Panc1 (cell line): ENCODE measurements around the gene DLGAP5. TPM values are rescaled to one million over a fixed set of nuclear protein-coding genes. Genes with fewer than 3 reads are reported as not detected.

ENCODE experiments used
- ATAC-seq: fragments of 200-7000 bp; cut with Tn5 transposase; 2 replicates; pipeline ENCODE4 v1.9.1; 2020; ENCODE audit warnings: mild to moderate bottlenecking, moderate library complexity
- BruUV-seq: library from RNA; stranded (reverse); fragments of 400-500 nt; replicated peaks from 2 replicates; lab custom pipeline; 2021; lab: Mats Ljungman, UMichigan
- CTCF ChIA-PET: fragments of 300-600 bp; sonication (Branson Sonifier 250); formaldehyde crosslinking; loops from one replicate; lab custom pipeline; 2022; ENCODE audit warnings: antibody characterized with exemption; lab: Charles Lee
- POLR2A ChIA-PET: fragments of 300-600 bp; sonication (Branson Sonifier 250); formaldehyde crosslinking; loops from one replicate; lab custom pipeline; 2022; ENCODE audit warnings: antibody characterized with exemption; lab: Charles Lee
- DNase-seq: peaks from one replicate; pipeline ENCODE4 v3.0.0-alpha.2; 2010; ENCODE audit warnings: low read depth, low spot score
- H3K27ac ChIP-seq: 2 replicates; pipeline ENCODE4 v1.5.1; 2011; ENCODE audit warnings: mild to moderate bottlenecking, low read length, inconsistent platforms
- H3K27me3 ChIP-seq: fragments of 200-500 bp; sonication (Bioruptor generic); 2 replicates; pipeline ENCODE4 v1.6.0; 2014; ENCODE audit warnings: low read length, inconsistent platforms; ENCODE audit not compliant: control insufficient read depth, insufficient read depth
- H3K36me3 ChIP-seq: fragments of 200-500 bp; sonication (Bioruptor generic); 2 replicates; pipeline ENCODE4 v1.5.1; 2014; ENCODE audit warnings: inconsistent platforms, mild to moderate bottlenecking, low read length, moderate library complexity; ENCODE audit not compliant: control insufficient read depth, insufficient read depth
- H3K4me1 ChIP-seq: 2 replicates; pipeline ENCODE4 v1.5.1; 2011; ENCODE audit warnings: inconsistent platforms, mild to moderate bottlenecking, low read length, moderate library complexity; ENCODE audit not compliant: control insufficient read depth, insufficient read depth
- H3K4me3 ChIP-seq, 2 experiments: 2 replicates each; pipeline ENCODE4 v1.5.1; 2011 to 2012; ENCODE audit warnings: low read depth in 2 of 2, low read length in 2 of 2, mild to moderate bottlenecking in 2 of 2, inconsistent platforms in 1 of 2, moderate library complexity in 1 of 2
- H3K9me3 ChIP-seq: fragments of 200-500 bp; sonication (Bioruptor generic); 2 replicates; pipeline ENCODE4 v1.5.1; 2014; ENCODE audit warnings: low read depth, mild to moderate bottlenecking, inconsistent platforms, low read length, moderate library complexity; ENCODE audit not compliant: control insufficient read depth, insufficient read depth
- POLR2AphosphoS5 ChIP-seq: IDR thresholded peaks from 2 replicates; pipeline ENCODE4 v1.6.1; 2012; ENCODE audit warnings: mild to moderate bottlenecking, low read depth, low read length, moderate library complexity
- SIN3A ChIP-seq: IDR thresholded peaks from 2 replicates; pipeline ENCODE4 v1.6.1; 2012; ENCODE audit warnings: low read depth, mild to moderate bottlenecking, low read length, moderate library complexity, borderline replicate concordance; ENCODE audit not compliant: insufficient read depth
- TCF7L2 ChIP-seq: IDR thresholded peaks from 2 replicates; pipeline ENCODE4 v1.6.1; 2011; ENCODE audit warnings: mild to moderate bottlenecking, low read depth, low read length, inconsistent platforms
- in situ Hi-C: cut with HindIII; loops from 2 replicates; pipeline ENCODE4 v1.10.0; 2016; ENCODE audit warnings: low sequenced_read_pairs, low pct_unique_long_range_greater_than_20kb
- intact Hi-C: fragments of 100-400 bp; cut with micrococcal nuclease; formaldehyde crosslinking; loops from one replicate; pipeline ENCODE4 v1.10.0; 2022; ENCODE audit not compliant: unreplicated experiment
- total RNA-seq: library from RNA; stranded (reverse); gene quantifications from one replicate; pipeline ENCODE4 v1.2.1, GENCODE V29; 2021; ENCODE audit not compliant: unreplicated experiment
- TF ChIP-seq, protein P1 (sequence below): fragments of 450-650 bp; IDR thresholded peaks from 2 replicates; pipeline ENCODE4 v1.5.1; 2017; ENCODE audit warnings: mild to moderate bottlenecking
- TF ChIP-seq, protein P2 (sequence below), 2 experiments: IDR thresholded peaks; 2 replicates each; pipeline ENCODE4 v1.6.1; 2011 to 2012; ENCODE audit warnings: low read depth in 2 of 2, control low read depth in 1 of 2, low read length in 1 of 2, mild to moderate bottlenecking in 1 of 2, moderate library complexity in 1 of 2; ENCODE audit not compliant: insufficient read depth in 1 of 2

The DLGAP5 gene
- total RNA-seq, 1 experiment from 2014 or later = 48.7 TPM

DNA sequence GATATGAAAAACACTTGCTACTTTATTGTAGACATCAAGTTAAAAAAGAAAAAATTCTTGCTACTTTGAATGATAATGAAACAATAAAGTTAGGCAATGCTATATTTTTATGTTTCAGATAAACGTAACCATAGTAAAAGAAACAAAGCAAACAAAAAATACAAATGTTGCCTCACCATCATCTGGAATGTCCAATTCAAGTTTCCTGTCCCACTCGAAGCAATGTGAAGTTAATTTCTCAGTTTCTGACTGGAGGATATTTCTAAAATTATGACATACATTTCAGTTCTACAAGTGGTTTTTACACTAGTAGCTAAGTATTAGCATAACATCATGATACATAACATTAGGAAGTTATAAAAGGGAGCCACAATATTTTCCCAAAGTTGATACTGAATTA is 20.9 kb downstream of the DLGAP5 start:
- intact Hi-C loops (no loop called here), in situ Hi-C loops (no loop called here)
- ChIA-PET CTCF (no interaction called here), POLR2A (no interaction called here)
- Histone ChIP-seq H3K4me1 (no peaks in the 10 kb centered on the region), H3K36me3 (peaks cover 10% of the 10 kb centered on the region; the same call in 1 of the 2 replicates), H3K9me3 (no peaks in the 10 kb centered on the region), H3K4me3 (no peak overlapping the region), H3K27ac (no peak overlapping the region), H3K27me3 (no peaks in the 10 kb centered on the region)
- DNase-seq = no peak
- no TSS peak for BruUV-seq
- TF ChIP-seq TCF7L2 (no peak), SIN3A (no peak), POLR2AphosphoS5 (no peak)
- TF ChIP-seq, protein P1, sequence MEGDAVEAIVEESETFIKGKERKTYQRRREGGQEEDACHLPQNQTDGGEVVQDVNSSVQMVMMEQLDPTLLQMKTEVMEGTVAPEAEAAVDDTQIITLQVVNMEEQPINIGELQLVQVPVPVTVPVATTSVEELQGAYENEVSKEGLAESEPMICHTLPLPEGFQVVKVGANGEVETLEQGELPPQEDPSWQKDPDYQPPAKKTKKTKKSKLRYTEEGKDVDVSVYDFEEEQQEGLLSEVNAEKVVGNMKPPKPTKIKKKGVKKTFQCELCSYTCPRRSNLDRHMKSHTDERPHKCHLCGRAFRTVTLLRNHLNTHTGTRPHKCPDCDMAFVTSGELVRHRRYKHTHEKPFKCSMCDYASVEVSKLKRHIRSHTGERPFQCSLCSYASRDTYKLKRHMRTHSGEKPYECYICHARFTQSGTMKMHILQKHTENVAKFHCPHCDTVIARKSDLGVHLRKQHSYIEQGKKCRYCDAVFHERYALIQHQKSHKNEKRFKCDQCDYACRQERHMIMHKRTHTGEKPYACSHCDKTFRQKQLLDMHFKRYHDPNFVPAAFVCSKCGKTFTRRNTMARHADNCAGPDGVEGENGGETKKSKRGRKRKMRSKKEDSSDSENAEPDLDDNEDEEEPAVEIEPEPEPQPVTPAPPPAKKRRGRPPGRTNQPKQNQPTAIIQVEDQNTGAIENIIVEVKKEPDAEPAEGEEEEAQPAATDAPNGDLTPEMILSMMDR = no peak
- TF ChIP-seq, protein P2, sequence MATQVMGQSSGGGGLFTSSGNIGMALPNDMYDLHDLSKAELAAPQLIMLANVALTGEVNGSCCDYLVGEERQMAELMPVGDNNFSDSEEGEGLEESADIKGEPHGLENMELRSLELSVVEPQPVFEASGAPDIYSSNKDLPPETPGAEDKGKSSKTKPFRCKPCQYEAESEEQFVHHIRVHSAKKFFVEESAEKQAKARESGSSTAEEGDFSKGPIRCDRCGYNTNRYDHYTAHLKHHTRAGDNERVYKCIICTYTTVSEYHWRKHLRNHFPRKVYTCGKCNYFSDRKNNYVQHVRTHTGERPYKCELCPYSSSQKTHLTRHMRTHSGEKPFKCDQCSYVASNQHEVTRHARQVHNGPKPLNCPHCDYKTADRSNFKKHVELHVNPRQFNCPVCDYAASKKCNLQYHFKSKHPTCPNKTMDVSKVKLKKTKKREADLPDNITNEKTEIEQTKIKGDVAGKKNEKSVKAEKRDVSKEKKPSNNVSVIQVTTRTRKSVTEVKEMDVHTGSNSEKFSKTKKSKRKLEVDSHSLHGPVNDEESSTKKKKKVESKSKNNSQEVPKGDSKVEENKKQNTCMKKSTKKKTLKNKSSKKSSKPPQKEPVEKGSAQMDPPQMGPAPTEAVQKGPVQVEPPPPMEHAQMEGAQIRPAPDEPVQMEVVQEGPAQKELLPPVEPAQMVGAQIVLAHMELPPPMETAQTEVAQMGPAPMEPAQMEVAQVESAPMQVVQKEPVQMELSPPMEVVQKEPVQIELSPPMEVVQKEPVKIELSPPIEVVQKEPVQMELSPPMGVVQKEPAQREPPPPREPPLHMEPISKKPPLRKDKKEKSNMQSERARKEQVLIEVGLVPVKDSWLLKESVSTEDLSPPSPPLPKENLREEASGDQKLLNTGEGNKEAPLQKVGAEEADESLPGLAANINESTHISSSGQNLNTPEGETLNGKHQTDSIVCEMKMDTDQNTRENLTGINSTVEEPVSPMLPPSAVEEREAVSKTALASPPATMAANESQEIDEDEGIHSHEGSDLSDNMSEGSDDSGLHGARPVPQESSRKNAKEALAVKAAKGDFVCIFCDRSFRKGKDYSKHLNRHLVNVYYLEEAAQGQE (IDR thresholded peaks at IDR 0.05; ENCODE audit: insufficient read depth in 1 of 2, low read depth in 2 of 2, low read length in 1 of 2) = no peak
- no peak for ATAC-seq

DNA sequence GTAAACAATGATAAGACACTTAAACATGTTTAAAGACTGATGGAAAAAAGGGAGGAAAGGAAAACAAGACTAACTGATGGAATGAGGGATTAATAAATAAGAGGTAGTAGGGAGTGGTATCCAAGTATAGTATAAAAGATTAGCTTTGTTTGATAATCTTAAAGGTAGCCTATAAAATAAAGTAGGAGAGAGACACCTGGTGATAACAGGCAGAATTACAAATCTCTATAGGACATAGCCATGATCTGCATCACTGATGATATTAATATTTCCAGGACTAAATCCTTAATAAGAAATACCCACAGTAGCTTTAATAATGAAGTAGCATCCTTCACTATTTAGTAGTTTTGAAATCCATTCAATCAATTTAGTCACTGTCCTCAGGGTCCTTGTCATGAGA is 30.4 kb downstream of the DLGAP5 start:
- Histone ChIP-seq H3K4me3 (no peak overlapping the region), H3K9me3 (no peaks in the 10 kb centered on the region), H3K4me1 (no peaks in the 10 kb centered on the region), H3K36me3 (peaks cover 23% of the 10 kb centered on the region; the same call in 1 of the 2 replicates), H3K27ac (no peak overlapping the region), H3K27me3 (no peaks in the 10 kb centered on the region)
- TF ChIP-seq TCF7L2 = no peak
- no peak for TF ChIP-seq POLR2AphosphoS5
- TF ChIP-seq, protein P2 (IDR thresholded peaks at IDR 0.05; ENCODE audit: insufficient read depth in 1 of 2, low read depth in 2 of 2, low read length in 1 of 2) = no peak
- TF ChIP-seq SIN3A = no peak
- TF ChIP-seq, protein P1 = peak; percentile 43; the same call in 1 of the 2 replicates
- intact Hi-C loops = no loop called here
- POLR2A ChIA-PET = interaction anchor here (0.5 to 0.7 kb wide), 2 partner anchors 129 to 153 kb away, joined by 3 to 8 read pairs; no protein-coding TSS in a partner anchor
- CTCF ChIA-PET = interaction anchor here (0.6 to 1.6 kb wide), 4 partner anchors 30 to 71 kb away, joined by 3 to 8 read pairs (median 4); partner anchors contain the start of gene DLGAP5
- peak; percentile 2 for DNase-seq
- in situ Hi-C loops = no loop called here
- ATAC-seq = no peak
- no TSS peak for BruUV-seq
